Measurements from ENCODE around the gene FRMD4A. TPM values are rescaled to one million over a fixed set of nuclear protein-coding genes. Genes with fewer than 3 reads are reported as not detected.

The FRMD4A gene
- total RNA-seq, 2 experiments from 2014 or later: 3.1 to 3.7 TPM

DNA sequence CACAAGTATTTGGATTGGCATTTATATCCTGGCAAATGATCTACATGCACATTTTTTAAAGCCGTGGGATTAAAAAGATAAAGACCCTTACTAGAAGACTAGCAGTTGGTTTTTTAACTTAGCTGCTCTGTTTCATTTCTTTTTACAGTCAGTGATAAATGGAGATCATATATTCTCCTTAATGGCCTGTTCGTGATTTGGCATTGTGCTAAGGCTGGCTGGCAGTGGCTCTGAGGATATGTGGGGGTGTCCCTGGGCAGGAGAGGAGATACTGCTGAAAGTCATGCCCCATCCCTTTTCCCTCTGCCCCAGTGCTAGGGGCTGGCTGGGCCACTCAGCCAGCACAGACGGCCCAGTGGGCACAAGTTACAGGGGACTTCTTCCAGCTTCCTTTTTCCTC is 402.3 kb downstream of the FRMD4A start:
- peaks cover 3% of the 10 kb centered on the region for H3K27me3 Mint-ChIP-seq
- no peak for ATAC-seq (ENCODE audit: poor library complexity)
- DNase-seq: no peak
- Histone ChIP-seq H3K4me1 (ENCODE audit: insufficient read depth, low read length) (peaks cover 5% of the 10 kb centered on the region), H3K27ac (ENCODE audit: low read depth in 1 of 2, low read length in 2 of 2) (no peak overlapping the region), H3K36me3 (ENCODE audit: insufficient read depth, low read length) (no peaks in the 10 kb centered on the region), H3K4me3 (ENCODE audit: low read length) (no peak overlapping the region), H3K27me3 (ENCODE audit: control insufficient read depth in 1 of 2, insufficient read depth in 2 of 2, low read length in 2 of 2) (peaks cover 0 to under 1% of the 10 kb centered on the region in 2 experiments), H3K9me3 (ENCODE audit: control insufficient read depth in 1 of 2, insufficient read depth in 1 of 2, low read length in 2 of 2) (no peaks in the 10 kb centered on the region)
- CTCF ChIA-PET: interaction anchor here (1.0 kb wide), 1 partner anchor 14 kb away, joined by 3 read pairs; no protein-coding TSS in a partner anchor
- H3K36me3 Mint-ChIP-seq (ENCODE audit: low read depth): no peaks in the 10 kb centered on the region
- H3K4me3 Mint-ChIP-seq: no peak overlapping the region
- TF ChIP-seq, protein P1, sequence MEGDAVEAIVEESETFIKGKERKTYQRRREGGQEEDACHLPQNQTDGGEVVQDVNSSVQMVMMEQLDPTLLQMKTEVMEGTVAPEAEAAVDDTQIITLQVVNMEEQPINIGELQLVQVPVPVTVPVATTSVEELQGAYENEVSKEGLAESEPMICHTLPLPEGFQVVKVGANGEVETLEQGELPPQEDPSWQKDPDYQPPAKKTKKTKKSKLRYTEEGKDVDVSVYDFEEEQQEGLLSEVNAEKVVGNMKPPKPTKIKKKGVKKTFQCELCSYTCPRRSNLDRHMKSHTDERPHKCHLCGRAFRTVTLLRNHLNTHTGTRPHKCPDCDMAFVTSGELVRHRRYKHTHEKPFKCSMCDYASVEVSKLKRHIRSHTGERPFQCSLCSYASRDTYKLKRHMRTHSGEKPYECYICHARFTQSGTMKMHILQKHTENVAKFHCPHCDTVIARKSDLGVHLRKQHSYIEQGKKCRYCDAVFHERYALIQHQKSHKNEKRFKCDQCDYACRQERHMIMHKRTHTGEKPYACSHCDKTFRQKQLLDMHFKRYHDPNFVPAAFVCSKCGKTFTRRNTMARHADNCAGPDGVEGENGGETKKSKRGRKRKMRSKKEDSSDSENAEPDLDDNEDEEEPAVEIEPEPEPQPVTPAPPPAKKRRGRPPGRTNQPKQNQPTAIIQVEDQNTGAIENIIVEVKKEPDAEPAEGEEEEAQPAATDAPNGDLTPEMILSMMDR (IDR thresholded peaks at IDR 0.05): no peak
- no peaks in the 10 kb centered on the region for H3K9me3 Mint-ChIP-seq
- H3K4me1 Mint-ChIP-seq (ENCODE audit: low read depth): peaks cover 21% of the 10 kb centered on the region
- intact Hi-C loops (cut with DNase I, micrococcal nuclease): no loop called here
- H3K27ac Mint-ChIP-seq: no peak overlapping the region
- POLR2A ChIA-PET: no interaction called here

DNA sequence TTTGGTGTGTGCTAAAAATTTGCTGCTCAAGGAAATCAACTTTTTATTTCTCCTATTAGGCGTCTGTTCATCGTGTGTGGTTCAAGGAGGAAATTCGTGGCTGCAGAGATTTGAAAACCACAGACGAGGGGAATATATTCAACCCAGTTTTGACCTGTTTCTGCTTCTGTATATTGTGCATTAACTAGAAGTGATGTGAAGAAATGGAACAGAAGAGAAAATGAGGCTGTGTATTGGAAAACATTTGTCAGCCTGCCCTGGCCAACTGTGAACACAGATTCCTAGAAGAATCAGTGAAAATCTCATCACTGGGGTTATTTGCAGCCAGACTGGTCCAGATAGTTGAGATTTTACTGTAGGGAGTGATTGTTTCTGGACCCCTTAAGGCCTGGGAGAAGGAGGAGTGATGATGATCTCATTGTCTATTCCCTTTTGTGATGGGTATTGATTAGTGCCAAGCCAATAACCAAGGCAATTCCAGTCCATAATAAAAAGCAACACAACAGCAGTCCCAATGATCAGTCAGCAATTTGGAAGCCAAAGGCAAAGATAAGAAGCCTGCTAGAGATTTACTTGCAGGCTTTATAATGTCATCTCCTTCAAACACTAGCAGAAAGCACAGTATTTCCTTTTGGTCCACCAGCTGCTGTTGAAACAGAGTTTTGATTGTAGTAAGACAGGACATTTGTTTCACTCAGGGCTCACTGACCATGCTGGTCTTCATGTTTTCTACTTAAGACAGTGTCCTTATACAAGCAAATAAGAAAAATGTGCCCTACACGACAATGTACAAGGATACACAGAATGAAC is 404.5 kb downstream of the FRMD4A start:
- intact Hi-C loops (cut with DNase I, micrococcal nuclease): no loop called here
- no peak overlapping the region for H3K27ac Mint-ChIP-seq
- DNase-seq (no peak), ATAC-seq (ENCODE audit: poor library complexity) (no peak)
- H3K9me3 ChIP-seq (ENCODE audit: control insufficient read depth in 1 of 2, insufficient read depth in 1 of 2, low read length in 2 of 2): no peaks in the 10 kb centered on the region
- H3K4me1 ChIP-seq (ENCODE audit: insufficient read depth, low read length): peaks cover 5% of the 10 kb centered on the region
- peaks cover 21% of the 10 kb centered on the region for H3K4me1 Mint-ChIP-seq (ENCODE audit: low read depth)
- peaks cover 3% of the 10 kb centered on the region for H3K27me3 Mint-ChIP-seq
- ChIA-PET POLR2A (no interaction called here), CTCF (no interaction called here)
- no peak overlapping the region for H3K4me3 ChIP-seq (ENCODE audit: low read length)
- TF ChIP-seq, protein P1 (IDR thresholded peaks at IDR 0.05): no peak
- H3K27me3 ChIP-seq (ENCODE audit: control insufficient read depth in 1 of 2, insufficient read depth in 2 of 2, low read length in 2 of 2): no peaks in the 10 kb centered on the region
- H3K4me3 Mint-ChIP-seq: no peak overlapping the region
- no peaks in the 10 kb centered on the region for H3K36me3 ChIP-seq (ENCODE audit: insufficient read depth, low read length)
- H3K27ac ChIP-seq (ENCODE audit: low read depth in 1 of 2, low read length in 2 of 2): no peak overlapping the region
- H3K9me3 Mint-ChIP-seq: no peaks in the 10 kb centered on the region
- no peaks in the 10 kb centered on the region for H3K36me3 Mint-ChIP-seq (ENCODE audit: low read depth)

DNA sequence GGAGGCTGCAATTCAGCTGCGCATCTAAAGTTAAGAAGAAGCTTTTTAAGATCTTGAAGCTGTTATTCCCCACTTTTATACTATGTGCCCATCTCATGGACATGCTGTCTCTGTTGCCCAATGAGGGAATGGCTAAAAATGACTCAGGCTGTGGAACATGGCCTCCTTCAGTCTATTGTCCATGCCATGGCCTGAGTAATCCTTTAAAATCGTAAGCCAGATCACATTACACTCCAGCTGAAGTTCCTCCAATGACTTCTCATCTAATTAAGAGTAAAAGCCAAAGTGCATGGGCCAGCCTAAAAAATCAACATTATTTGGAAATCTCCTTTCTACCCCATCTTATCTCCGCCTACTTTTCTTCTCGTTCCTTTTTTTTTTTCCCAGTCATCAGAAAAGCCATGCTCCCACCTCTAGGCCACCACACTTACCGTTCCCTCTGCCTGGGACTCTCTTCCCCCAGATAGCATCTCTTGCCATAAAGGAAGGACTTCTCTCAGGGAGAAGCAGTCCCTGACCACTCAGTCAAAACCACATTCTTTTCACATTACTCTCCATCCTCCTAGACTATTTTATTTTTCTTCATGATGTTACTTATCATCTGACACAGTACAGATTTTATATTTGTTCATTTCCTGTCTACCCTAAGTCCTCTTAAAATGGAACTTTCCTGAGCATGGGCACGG is 406.5 kb downstream of the FRMD4A start:
- intact Hi-C loops (cut with DNase I, micrococcal nuclease): no loop called here
- Histone ChIP-seq H3K27ac (ENCODE audit: low read depth in 1 of 2, low read length in 2 of 2) (no peak overlapping the region), H3K36me3 (ENCODE audit: insufficient read depth, low read length) (no peaks in the 10 kb centered on the region), H3K4me3 (ENCODE audit: low read length) (no peak overlapping the region), H3K27me3 (ENCODE audit: control insufficient read depth in 1 of 2, insufficient read depth in 2 of 2, low read length in 2 of 2) (no peaks in the 10 kb centered on the region), H3K9me3 (ENCODE audit: control insufficient read depth in 1 of 2, insufficient read depth in 1 of 2, low read length in 2 of 2) (no peaks in the 10 kb centered on the region), H3K4me1 (ENCODE audit: insufficient read depth, low read length) (no peaks in the 10 kb centered on the region)
- Mint-ChIP-seq H3K27me3 (no peaks in the 10 kb centered on the region), H3K4me3 (no peak overlapping the region), H3K36me3 (ENCODE audit: low read depth) (no peaks in the 10 kb centered on the region), H3K4me1 (ENCODE audit: low read depth) (peaks cover 7% of the 10 kb centered on the region), H3K9me3 (no peaks in the 10 kb centered on the region), H3K27ac (no peak overlapping the region)
- TF ChIP-seq, protein P1 (IDR thresholded peaks at IDR 0.05): no peak
- DNase-seq (no peak), ATAC-seq (ENCODE audit: poor library complexity) (no peak)
- POLR2A ChIA-PET: no interaction called here
- CTCF ChIA-PET: no interaction called here
